Right atrium auricular region (tissue), 2 donors: ENCODE data around the gene TMEM167B. TPM values are rescaled to one million over a fixed set of nuclear protein-coding genes. Genes with fewer than 3 reads are reported as not detected.
A peak's percentile ranks its signal among the peaks of the same experiment; 100 is the strongest.
"Not testable (repeated sequence)": the region's sequence is repeated elsewhere in the genome, so short reads cannot be mapped to it uniquely, and the experiment has no call there.

Source experiments
- DNase-seq: peaks from one replicate; pipeline ENCODE4 v3.0.0-alpha.2; 2019; ENCODE audit warnings: low spot score
- H3K27ac ChIP-seq, 2 donors: fragments of 200-600 bp; sonication (generic); 1 replicate in 1 of 2; 2 replicates in 1 of 2; pipeline ENCODE4 v1.5.1; 2016 to 2019
- H3K27me3 ChIP-seq, 2 donors: fragments of 200-600 bp; sonication (generic); one replicate each; pipeline versions ENCODE4 v1.5.1 to v1.6.0; 2017 to 2019
- H3K36me3 ChIP-seq: fragments of 200-600 bp; sonication (generic); one replicate; pipeline ENCODE4 v1.5.1; 2016
- H3K4me1 ChIP-seq, 2 donors: fragments of 200-600 bp; sonication (generic); one replicate each; pipeline versions ENCODE4 v1.5.1 to v1.6.0; 2017 to 2019
- H3K4me3 ChIP-seq, 2 donors: fragments of 200-600 bp; sonication (generic); 1 replicate in 1 of 2; 2 replicates in 1 of 2; pipeline ENCODE4 v1.5.1; 2017 to 2019; ENCODE audit warnings: mild to moderate bottlenecking in 1 of 2, moderate library complexity in 1 of 2
- H3K9me3 ChIP-seq, 2 donors: fragments of 200-600 bp; sonication (generic); one replicate each; pipeline ENCODE4 v1.5.1; 2019
- total RNA-seq, 2 donors: library from RNA; depleted of rRNA; stranded (reverse); fragments of >200 nt; gene quantifications; one replicate each; pipeline ENCODE4 v1.1.0, GENCODE V29; 2016
- TF ChIP-seq, protein P1 (sequence below), 2 donors: fragments of 200-600 bp; sonication (generic); IDR thresholded peaks; one replicate each; pipeline ENCODE4 v1.5.1; 2019; ENCODE audit warnings: antibody characterized with exemption in 2 of 2

The TMEM167B gene
- total RNA-seq, 2 donors from 2014 or later: 18.9 to 23.9 TPM

DNA sequence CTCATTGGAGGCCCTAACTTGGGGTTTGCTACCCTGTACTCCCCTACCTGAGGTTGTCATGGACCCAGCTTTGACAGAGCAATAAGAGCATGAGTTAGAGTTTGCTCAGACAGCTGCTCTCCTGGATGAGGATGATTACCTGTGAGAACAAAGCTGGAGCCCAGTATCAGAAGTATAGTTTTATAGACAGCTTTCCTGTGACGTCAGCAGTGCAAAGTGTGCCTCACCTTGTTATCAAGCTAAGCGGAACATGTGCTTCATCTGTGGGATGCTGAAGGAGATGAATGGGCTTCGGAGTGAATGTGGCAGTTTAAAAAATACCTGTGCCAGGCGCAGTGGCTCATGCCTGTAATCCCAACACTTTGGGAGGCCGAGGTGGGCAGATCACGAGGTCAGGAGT lies 43.2 kb upstream of the TMEM167B start:
- H3K36me3 ChIP-seq: no peaks in the 10 kb centered on the region
- TF ChIP-seq, protein P1, sequence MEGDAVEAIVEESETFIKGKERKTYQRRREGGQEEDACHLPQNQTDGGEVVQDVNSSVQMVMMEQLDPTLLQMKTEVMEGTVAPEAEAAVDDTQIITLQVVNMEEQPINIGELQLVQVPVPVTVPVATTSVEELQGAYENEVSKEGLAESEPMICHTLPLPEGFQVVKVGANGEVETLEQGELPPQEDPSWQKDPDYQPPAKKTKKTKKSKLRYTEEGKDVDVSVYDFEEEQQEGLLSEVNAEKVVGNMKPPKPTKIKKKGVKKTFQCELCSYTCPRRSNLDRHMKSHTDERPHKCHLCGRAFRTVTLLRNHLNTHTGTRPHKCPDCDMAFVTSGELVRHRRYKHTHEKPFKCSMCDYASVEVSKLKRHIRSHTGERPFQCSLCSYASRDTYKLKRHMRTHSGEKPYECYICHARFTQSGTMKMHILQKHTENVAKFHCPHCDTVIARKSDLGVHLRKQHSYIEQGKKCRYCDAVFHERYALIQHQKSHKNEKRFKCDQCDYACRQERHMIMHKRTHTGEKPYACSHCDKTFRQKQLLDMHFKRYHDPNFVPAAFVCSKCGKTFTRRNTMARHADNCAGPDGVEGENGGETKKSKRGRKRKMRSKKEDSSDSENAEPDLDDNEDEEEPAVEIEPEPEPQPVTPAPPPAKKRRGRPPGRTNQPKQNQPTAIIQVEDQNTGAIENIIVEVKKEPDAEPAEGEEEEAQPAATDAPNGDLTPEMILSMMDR (IDR thresholded peaks at IDR 0.05): no peak
- H3K27ac ChIP-seq: no peak overlapping the region
- no peaks in the 10 kb centered on the region for H3K27me3 ChIP-seq
- peak; percentile 32 for DNase-seq
- no peaks in the 10 kb centered on the region for H3K4me1 ChIP-seq
- no peaks in the 10 kb centered on the region for H3K9me3 ChIP-seq
- no peak overlapping the region for H3K4me3 ChIP-seq

DNA sequence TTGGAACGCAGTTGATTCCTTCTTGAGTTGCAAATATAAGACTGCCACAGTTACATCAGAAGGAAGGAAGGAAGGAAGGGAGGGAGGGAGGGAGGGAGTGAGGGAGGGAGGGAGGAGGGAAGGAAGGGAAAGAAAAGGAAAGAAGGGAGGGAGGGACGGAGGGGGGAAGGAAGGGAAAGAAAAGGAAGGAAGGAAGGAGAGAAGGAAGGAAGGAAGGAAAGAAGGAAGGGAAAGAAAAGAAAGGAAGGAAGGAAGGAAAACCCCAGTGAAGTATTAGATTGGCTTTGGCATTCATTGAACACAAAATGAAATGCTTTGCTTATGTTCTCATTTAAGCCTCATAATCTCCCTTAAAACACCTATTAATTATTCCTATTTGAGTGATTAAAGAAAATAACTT lies 42.2 kb upstream of the TMEM167B start:
- H3K36me3 ChIP-seq: no peaks in the 10 kb centered on the region
- DNase-seq: no peak
- TF ChIP-seq, protein P1 (IDR thresholded peaks at IDR 0.05): no peak
- no peaks in the 10 kb centered on the region for H3K4me1 ChIP-seq
- no peaks in the 10 kb centered on the region for H3K9me3 ChIP-seq
- no peaks in the 10 kb centered on the region for H3K27me3 ChIP-seq
- no peak overlapping the region for H3K4me3 ChIP-seq
- H3K27ac ChIP-seq: no peak overlapping the region

DNA sequence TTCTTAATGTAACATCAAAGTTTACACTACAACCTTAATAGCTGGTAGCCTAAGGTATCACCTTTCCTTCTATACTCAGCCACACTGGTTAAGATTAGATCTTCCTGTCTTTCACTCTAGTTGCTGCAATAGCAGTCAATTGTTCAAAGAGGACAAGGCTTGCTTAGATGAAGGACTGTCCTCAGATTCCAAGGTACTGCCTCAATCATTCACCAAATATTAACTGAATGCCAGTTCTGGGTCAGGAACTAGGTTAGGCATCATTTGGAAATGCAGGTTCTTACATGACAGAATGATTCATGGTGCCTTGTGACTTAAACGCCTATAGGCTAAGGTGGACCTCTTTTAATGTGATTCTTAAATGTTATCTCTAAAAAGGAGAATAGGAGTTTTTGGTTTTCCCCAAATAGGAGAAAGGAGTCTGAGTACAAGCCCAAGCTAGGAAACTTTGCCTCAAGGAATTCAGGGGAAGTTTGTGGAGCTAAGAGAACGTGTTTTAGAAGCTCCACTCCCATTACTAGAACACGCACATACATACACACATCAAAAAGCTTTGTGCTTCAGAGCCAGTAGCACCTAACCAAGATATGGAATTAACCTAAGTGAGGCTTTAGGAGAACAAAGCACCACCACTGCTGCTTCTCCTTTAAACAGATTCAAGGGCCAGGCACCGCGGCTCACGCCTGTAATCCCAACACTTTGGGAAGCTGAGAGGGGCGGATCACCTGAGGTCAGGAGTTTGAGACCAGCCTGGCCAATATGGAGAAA lies 40.2 kb upstream of the TMEM167B start:
- H3K36me3 ChIP-seq: no peaks in the 10 kb centered on the region
- no peaks in the 10 kb centered on the region for H3K4me1 ChIP-seq
- no peak overlapping the region for H3K4me3 ChIP-seq
- TF ChIP-seq, protein P1 (IDR thresholded peaks at IDR 0.05): no peak
- H3K9me3 ChIP-seq: no peaks in the 10 kb centered on the region
- H3K27me3 ChIP-seq: no peaks in the 10 kb centered on the region
- no peak overlapping the region for H3K27ac ChIP-seq
- peak; percentile 38 for DNase-seq

DNA sequence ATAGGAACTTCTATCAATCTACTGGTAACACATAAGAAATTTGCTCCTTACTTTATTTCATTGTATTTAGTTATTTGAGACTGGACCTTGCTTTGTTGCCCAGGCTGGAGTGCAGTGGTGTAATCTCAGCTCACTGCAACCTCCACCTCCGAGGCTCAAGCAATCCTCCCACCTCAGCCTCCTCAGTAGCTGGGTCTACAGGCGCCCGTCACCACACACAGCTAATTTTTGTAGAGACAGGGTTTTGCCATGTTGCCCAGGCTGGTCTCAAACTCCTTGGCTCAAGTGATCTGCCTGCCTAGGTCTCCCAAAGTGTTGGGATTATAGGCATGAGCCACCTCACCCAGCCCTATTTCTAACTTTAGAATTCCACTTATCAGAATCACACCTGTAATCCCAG lies 38.4 kb upstream of the TMEM167B start:
- DNase-seq: peak; percentile 43
- H3K4me1 ChIP-seq, H3K36me3 ChIP-seq, H3K27ac ChIP-seq, H3K27me3 ChIP-seq, H3K4me3 ChIP-seq, H3K9me3 ChIP-seq: not testable (repeated sequence)

DNA sequence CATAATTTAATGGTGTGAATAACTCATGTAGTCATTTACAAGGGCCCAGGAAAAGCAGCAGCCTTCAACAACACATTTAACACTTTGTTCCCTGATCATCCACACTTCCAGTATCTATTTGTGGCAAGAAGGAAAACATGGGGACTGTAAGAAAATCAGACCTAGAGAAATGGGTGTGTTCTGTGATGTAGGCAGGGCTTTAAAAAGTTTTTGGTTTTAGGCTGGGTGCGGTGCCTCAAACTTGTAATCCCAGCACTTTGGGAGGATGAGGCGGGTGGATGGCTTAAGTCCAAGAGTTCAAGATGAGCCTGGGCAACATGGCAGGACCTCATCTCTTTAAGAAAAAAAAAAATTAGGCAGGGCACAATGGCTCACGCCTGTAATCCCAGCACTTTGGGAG lies 34.5 kb upstream of the TMEM167B start:
- DNase-seq: no peak
- Histone ChIP-seq H3K4me3 (no peak overlapping the region), H3K27ac (no peak overlapping the region), H3K36me3 (no peaks in the 10 kb centered on the region), H3K4me1 (peaks cover 0 to 2% of the 10 kb centered on the region in 2 donors), H3K27me3 (no peaks in the 10 kb centered on the region), H3K9me3 (no peaks in the 10 kb centered on the region)
- TF ChIP-seq, protein P1 (IDR thresholded peaks at IDR 0.05): no peak

DNA sequence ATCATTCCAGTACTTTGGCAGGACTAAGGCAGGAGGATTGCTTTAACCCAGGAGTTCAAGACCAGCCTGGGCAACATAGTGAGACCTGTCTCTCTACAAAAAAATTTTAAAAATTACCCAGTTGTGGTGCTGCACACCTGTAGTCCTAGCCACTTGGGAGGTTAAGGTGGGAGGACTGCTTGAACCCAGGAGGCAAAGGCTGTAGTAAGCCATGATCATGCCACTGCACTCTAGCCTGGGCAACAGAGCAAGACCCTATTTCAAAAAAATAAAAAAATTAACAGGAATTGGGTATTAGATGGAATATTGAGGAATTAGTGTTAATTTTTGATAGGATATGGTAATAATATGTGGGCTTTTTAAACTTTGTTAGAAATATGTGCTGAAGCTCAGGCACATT lies 31.5 kb upstream of the TMEM167B start:
- Histone ChIP-seq H3K9me3 (no peaks in the 10 kb centered on the region), H3K27ac (no peak overlapping the region), H3K4me1 (peaks cover 0 to 6% of the 10 kb centered on the region in 2 donors), H3K27me3 (no peaks in the 10 kb centered on the region), H3K36me3 (peaks cover 16% of the 10 kb centered on the region), H3K4me3 (no peak overlapping the region)
- TF ChIP-seq, protein P1 (IDR thresholded peaks at IDR 0.05): no peak
- no peak for DNase-seq
